Panc1 (cell line): ENCODE data around the gene S100A2. TPM values are rescaled to one million over a fixed set of nuclear protein-coding genes. Genes with fewer than 3 reads are reported as not detected.

Experiments used
- ATAC-seq: fragments of 200-7000 bp; cut with Tn5 transposase; 2 replicates; pipeline ENCODE4 v1.9.1; 2020; ENCODE audit warnings: mild to moderate bottlenecking, moderate library complexity
- BruUV-seq: library from RNA; stranded (reverse); fragments of 400-500 nt; replicated peaks from 2 replicates; lab custom pipeline; 2021; lab: Mats Ljungman, UMichigan
- CTCF ChIA-PET: fragments of 300-600 bp; sonication (Branson Sonifier 250); formaldehyde crosslinking; loops from one replicate; lab custom pipeline; 2022; ENCODE audit warnings: antibody characterized with exemption; lab: Charles Lee
- POLR2A ChIA-PET: fragments of 300-600 bp; sonication (Branson Sonifier 250); formaldehyde crosslinking; loops from one replicate; lab custom pipeline; 2022; ENCODE audit warnings: antibody characterized with exemption; lab: Charles Lee
- DNase-seq: peaks from one replicate; pipeline ENCODE4 v3.0.0-alpha.2; 2010; ENCODE audit warnings: low read depth, low spot score
- H3K27ac ChIP-seq: 2 replicates; pipeline ENCODE4 v1.5.1; 2011; ENCODE audit warnings: mild to moderate bottlenecking, low read length, inconsistent platforms
- H3K27me3 ChIP-seq: fragments of 200-500 bp; sonication (Bioruptor generic); 2 replicates; pipeline ENCODE4 v1.6.0; 2014; ENCODE audit warnings: low read length, inconsistent platforms; ENCODE audit not compliant: control insufficient read depth, insufficient read depth
- H3K36me3 ChIP-seq: fragments of 200-500 bp; sonication (Bioruptor generic); 2 replicates; pipeline ENCODE4 v1.5.1; 2014; ENCODE audit warnings: inconsistent platforms, mild to moderate bottlenecking, low read length, moderate library complexity; ENCODE audit not compliant: control insufficient read depth, insufficient read depth
- H3K4me1 ChIP-seq: 2 replicates; pipeline ENCODE4 v1.5.1; 2011; ENCODE audit warnings: inconsistent platforms, mild to moderate bottlenecking, low read length, moderate library complexity; ENCODE audit not compliant: control insufficient read depth, insufficient read depth
- H3K4me3 ChIP-seq, 2 experiments: 2 replicates each; pipeline ENCODE4 v1.5.1; 2011 to 2012; ENCODE audit warnings: low read depth in 2 of 2, low read length in 2 of 2, mild to moderate bottlenecking in 2 of 2, inconsistent platforms in 1 of 2, moderate library complexity in 1 of 2
- H3K9me3 ChIP-seq: fragments of 200-500 bp; sonication (Bioruptor generic); 2 replicates; pipeline ENCODE4 v1.5.1; 2014; ENCODE audit warnings: low read depth, mild to moderate bottlenecking, inconsistent platforms, low read length, moderate library complexity; ENCODE audit not compliant: control insufficient read depth, insufficient read depth
- POLR2AphosphoS5 ChIP-seq: IDR thresholded peaks from 2 replicates; pipeline ENCODE4 v1.6.1; 2012; ENCODE audit warnings: mild to moderate bottlenecking, low read depth, low read length, moderate library complexity
- SIN3A ChIP-seq: IDR thresholded peaks from 2 replicates; pipeline ENCODE4 v1.6.1; 2012; ENCODE audit warnings: low read depth, mild to moderate bottlenecking, low read length, moderate library complexity, borderline replicate concordance; ENCODE audit not compliant: insufficient read depth
- TCF7L2 ChIP-seq: IDR thresholded peaks from 2 replicates; pipeline ENCODE4 v1.6.1; 2011; ENCODE audit warnings: mild to moderate bottlenecking, low read depth, low read length, inconsistent platforms
- in situ Hi-C: cut with HindIII; loops from 2 replicates; pipeline ENCODE4 v1.10.0; 2016; ENCODE audit warnings: low sequenced_read_pairs, low pct_unique_long_range_greater_than_20kb
- intact Hi-C: fragments of 100-400 bp; cut with micrococcal nuclease; formaldehyde crosslinking; loops from one replicate; pipeline ENCODE4 v1.10.0; 2022; ENCODE audit not compliant: unreplicated experiment
- total RNA-seq: library from RNA; stranded (reverse); gene quantifications from one replicate; pipeline ENCODE4 v1.2.1, GENCODE V29; 2021; ENCODE audit not compliant: unreplicated experiment
- TF ChIP-seq, protein P1 (sequence below): fragments of 450-650 bp; IDR thresholded peaks from 2 replicates; pipeline ENCODE4 v1.5.1; 2017; ENCODE audit warnings: mild to moderate bottlenecking
- TF ChIP-seq, protein P2 (sequence below), 2 experiments: IDR thresholded peaks; 2 replicates each; pipeline ENCODE4 v1.6.1; 2011 to 2012; ENCODE audit warnings: low read depth in 2 of 2, control low read depth in 1 of 2, low read length in 1 of 2, mild to moderate bottlenecking in 1 of 2, moderate library complexity in 1 of 2; ENCODE audit not compliant: insufficient read depth in 1 of 2

S100A2 gene
- total RNA-seq, 1 experiment from 2014 or later = 6.2 TPM

DNA sequence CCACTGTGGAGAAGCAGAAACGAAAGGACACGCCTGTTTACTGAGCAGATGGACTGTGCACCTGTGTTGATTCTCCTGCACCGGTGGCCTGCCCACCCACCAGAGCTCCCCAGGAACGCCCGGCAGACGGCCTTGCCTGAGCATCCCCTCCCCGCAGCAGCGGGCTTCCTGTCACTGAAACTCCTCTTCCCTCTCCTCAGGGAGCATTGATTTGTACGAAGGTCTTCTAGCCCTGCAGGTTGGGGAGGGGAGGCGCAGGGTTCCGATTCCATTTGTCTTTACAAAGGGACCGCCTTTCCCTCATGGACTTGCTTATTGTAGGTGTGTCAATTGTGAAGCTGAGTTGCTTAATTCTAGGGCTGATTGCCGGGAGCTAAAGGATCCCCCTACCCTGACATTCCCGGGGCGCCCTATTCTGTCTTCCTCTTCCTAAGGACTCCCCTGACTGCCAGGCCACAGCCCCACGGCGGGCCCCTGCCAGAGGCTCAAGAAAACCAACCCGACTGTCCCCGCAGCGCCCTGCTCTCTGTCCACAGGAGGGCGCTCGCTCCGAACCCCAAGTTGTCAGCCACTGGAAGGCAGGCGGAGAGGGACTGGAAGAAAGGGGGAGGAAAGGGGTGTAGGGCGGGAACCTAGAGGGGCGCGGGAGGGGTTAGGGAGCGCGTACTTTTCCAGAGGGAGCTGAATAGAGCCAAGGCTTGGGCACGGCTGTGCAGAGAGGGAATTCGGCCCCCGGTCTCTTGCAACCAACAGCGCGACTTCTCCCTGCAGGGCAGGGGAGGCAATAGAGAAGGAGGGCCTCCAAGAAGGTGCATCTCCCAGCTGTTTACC is 32.7 kb downstream of the S100A2 start:
- H3K27ac ChIP-seq = peak overlapping the region; percentile 91
- peaks cover 36% of the 10 kb centered on the region for H3K4me1 ChIP-seq
- H3K36me3 ChIP-seq = no peaks in the 10 kb centered on the region; the same call in 1 of the 2 replicates
- intact Hi-C loops (loop anchor here (1.0 kb wide), 1 partner anchor 35 kb away; no protein-coding TSS in a partner anchor), in situ Hi-C loops (no loop called here)
- no peaks in the 10 kb centered on the region for H3K9me3 ChIP-seq
- H3K27me3 ChIP-seq = no peaks in the 10 kb centered on the region
- DNase-seq (no peak), ATAC-seq (peak; percentile 61)
- no TSS peak for BruUV-seq
- H3K4me3 ChIP-seq = peak overlapping the region; percentile 75 to 86
- CTCF ChIA-PET = interaction anchor here (0.7 to 2.6 kb wide), 15 partner anchors 8 to 101 kb away, joined by 3 to 16 read pairs (median 6); partner anchors contain the start of genes CHTOP, S100A13, S100A14 and S100A2
- TF ChIP-seq, protein P1, sequence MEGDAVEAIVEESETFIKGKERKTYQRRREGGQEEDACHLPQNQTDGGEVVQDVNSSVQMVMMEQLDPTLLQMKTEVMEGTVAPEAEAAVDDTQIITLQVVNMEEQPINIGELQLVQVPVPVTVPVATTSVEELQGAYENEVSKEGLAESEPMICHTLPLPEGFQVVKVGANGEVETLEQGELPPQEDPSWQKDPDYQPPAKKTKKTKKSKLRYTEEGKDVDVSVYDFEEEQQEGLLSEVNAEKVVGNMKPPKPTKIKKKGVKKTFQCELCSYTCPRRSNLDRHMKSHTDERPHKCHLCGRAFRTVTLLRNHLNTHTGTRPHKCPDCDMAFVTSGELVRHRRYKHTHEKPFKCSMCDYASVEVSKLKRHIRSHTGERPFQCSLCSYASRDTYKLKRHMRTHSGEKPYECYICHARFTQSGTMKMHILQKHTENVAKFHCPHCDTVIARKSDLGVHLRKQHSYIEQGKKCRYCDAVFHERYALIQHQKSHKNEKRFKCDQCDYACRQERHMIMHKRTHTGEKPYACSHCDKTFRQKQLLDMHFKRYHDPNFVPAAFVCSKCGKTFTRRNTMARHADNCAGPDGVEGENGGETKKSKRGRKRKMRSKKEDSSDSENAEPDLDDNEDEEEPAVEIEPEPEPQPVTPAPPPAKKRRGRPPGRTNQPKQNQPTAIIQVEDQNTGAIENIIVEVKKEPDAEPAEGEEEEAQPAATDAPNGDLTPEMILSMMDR = peak; percentile 96
- TF ChIP-seq TCF7L2 (peak; percentile 75; the same call in 1 of the 2 replicates), POLR2AphosphoS5 (peak; percentile 52; the same call in 1 of the 2 replicates), SIN3A (peak; percentile 67; the same call in 1 of the 2 replicates)
- TF ChIP-seq, protein P2, sequence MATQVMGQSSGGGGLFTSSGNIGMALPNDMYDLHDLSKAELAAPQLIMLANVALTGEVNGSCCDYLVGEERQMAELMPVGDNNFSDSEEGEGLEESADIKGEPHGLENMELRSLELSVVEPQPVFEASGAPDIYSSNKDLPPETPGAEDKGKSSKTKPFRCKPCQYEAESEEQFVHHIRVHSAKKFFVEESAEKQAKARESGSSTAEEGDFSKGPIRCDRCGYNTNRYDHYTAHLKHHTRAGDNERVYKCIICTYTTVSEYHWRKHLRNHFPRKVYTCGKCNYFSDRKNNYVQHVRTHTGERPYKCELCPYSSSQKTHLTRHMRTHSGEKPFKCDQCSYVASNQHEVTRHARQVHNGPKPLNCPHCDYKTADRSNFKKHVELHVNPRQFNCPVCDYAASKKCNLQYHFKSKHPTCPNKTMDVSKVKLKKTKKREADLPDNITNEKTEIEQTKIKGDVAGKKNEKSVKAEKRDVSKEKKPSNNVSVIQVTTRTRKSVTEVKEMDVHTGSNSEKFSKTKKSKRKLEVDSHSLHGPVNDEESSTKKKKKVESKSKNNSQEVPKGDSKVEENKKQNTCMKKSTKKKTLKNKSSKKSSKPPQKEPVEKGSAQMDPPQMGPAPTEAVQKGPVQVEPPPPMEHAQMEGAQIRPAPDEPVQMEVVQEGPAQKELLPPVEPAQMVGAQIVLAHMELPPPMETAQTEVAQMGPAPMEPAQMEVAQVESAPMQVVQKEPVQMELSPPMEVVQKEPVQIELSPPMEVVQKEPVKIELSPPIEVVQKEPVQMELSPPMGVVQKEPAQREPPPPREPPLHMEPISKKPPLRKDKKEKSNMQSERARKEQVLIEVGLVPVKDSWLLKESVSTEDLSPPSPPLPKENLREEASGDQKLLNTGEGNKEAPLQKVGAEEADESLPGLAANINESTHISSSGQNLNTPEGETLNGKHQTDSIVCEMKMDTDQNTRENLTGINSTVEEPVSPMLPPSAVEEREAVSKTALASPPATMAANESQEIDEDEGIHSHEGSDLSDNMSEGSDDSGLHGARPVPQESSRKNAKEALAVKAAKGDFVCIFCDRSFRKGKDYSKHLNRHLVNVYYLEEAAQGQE (IDR thresholded peaks at IDR 0.05; ENCODE audit: insufficient read depth in 1 of 2, low read depth in 2 of 2, low read length in 1 of 2) = 0 out of 4 replicates have a peak, but pooled peaks of 1 of the 2 experiments have one; percentile 40
- POLR2A ChIA-PET = interaction anchor here (0.5 to 1.0 kb wide), 5 partner anchors 32 to 196 kb away, joined by 4 to 8 read pairs (median 5); partner anchors contain the start of genes S100A13 and S100A2

DNA sequence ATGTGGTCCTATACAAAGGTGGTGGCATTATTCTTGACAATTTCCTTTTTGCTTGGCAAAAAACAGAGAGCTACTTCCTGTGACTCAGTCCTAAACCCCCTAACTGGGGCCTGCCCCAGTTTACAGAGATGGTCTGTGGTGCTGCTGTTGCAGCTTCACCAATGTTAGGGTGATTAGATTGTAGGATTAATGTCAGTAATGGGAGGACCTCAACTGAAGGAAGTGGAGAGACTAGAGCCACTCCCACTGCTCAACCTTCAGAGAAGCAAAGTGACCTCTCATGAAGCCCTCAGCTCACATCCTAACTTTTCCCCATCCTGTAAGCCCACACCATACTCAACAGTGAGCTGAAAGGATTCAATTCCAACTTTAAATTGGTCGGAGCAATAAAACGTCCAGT is 33.5 kb downstream of the S100A2 start:
- Histone ChIP-seq H3K9me3 (no peaks in the 10 kb centered on the region), H3K27me3 (no peaks in the 10 kb centered on the region), H3K4me3 (peak overlapping the region in 1 of 2 experiments; percentile 86; a peak in 2 of 4 replicates), H3K36me3 (no peaks in the 10 kb centered on the region; the same call in 1 of the 2 replicates), H3K27ac (peak overlapping the region; percentile 91), H3K4me1 (peaks cover 28% of the 10 kb centered on the region)
- intact Hi-C loops = no loop called here
- ChIA-PET POLR2A (interaction anchor here (0.6 to 0.7 kb wide), 2 partner anchors 79 to 95 kb away, joined by 6 to 8 read pairs; partner anchors contain the start of gene S100A13), CTCF (interaction anchor here (0.7 to 2.6 kb wide), 8 partner anchors 11 to 102 kb away, joined by 3 to 16 read pairs (median 8); partner anchors contain the start of genes CHTOP, S100A13, S100A2 and S100A4)
- BruUV-seq = no TSS peak
- TF ChIP-seq POLR2AphosphoS5 (no peak; the same call in none of the 2 replicates), TCF7L2 (no peak), SIN3A (no peak)
- TF ChIP-seq, protein P1 = no peak
- TF ChIP-seq, protein P2 (IDR thresholded peaks at IDR 0.05; ENCODE audit: insufficient read depth in 1 of 2, low read depth in 2 of 2, low read length in 1 of 2) = no peak
- in situ Hi-C loops = no loop called here
- DNase-seq = no peak
- ATAC-seq = no peak
